Loucy (cell line): ENCODE measurements around the gene CSNK2B.

Source experiments
- H2AFZ ChIP-seq: fragments of 200-600 bp; sonication (generic); 2 replicates; pipeline ENCODE4 v1.6.0; 2016; ENCODE audit warnings: antibody characterized with exemption, mild to moderate bottlenecking, low read length, moderate library complexity
- H3F3A ChIP-seq: fragments of 200-600 bp; 2 replicates; pipeline ENCODE4 v1.6.0; 2016; ENCODE audit warnings: antibody characterized with exemption, low read depth, mild to moderate bottlenecking
- H3K27me3 ChIP-seq: fragments of 200-600 bp; sonication (generic); 2 replicates; pipeline ENCODE4 v1.6.1; 2014; ENCODE audit warnings: low read length, mild to moderate bottlenecking; ENCODE audit not compliant: insufficient read depth, poor library complexity, severe bottlenecking
- H3K36me3 ChIP-seq: fragments of 200-600 bp; sonication (generic); 2 replicates; pipeline ENCODE4 v1.6.1; 2016; ENCODE audit warnings: low read length; ENCODE audit not compliant: insufficient read depth
- H3K4me1 ChIP-seq: fragments of 200-600 bp; sonication (generic); 2 replicates; pipeline ENCODE4 v1.5.1; 2014; ENCODE audit warnings: low read length, mild to moderate bottlenecking; ENCODE audit not compliant: insufficient read depth, poor library complexity, severe bottlenecking
- H3K4me2 ChIP-seq: fragments of 200-600 bp; sonication (generic); 2 replicates; pipeline ENCODE4 v1.6.0; 2014; ENCODE audit warnings: antibody characterized with exemption, low read length, low read depth, mild to moderate bottlenecking; ENCODE audit not compliant: poor library complexity, severe bottlenecking
- H3K4me3 ChIP-seq: fragments of 200-600 bp; sonication (generic); 2 replicates; pipeline ENCODE4 v1.5.1; 2014; ENCODE audit warnings: low read length, mild to moderate bottlenecking, mixed read lengths; ENCODE audit not compliant: poor library complexity, severe bottlenecking
- H3K79me2 ChIP-seq: fragments of 200-600 bp; sonication (generic); 2 replicates; pipeline ENCODE4 v1.6.1; 2014; ENCODE audit warnings: low read length; ENCODE audit not compliant: insufficient read depth
- H3K9ac ChIP-seq: fragments of 200-600 bp; sonication (generic); 2 replicates; pipeline ENCODE4 v1.6.0; 2014; ENCODE audit warnings: mild to moderate bottlenecking, low read depth, low read length, moderate library complexity; ENCODE audit not compliant: poor library complexity, severe bottlenecking
- H3K9me2 ChIP-seq: fragments of 200-600 bp; sonication (generic); replicated peaks from 2 replicates; pipeline ENCODE4 v1.6.1; 2016; ENCODE audit warnings: low read depth, low read length, mixed read lengths
- H3K9me3 ChIP-seq: fragments of 200-600 bp; sonication (generic); 2 replicates; pipeline ENCODE4 v1.6.1; 2014; ENCODE audit warnings: mild to moderate bottlenecking, antibody characterized with exemption, low read length, low read depth; ENCODE audit not compliant: insufficient read depth
- H4K20me1 ChIP-seq: fragments of 200-600 bp; sonication (generic); 2 replicates; pipeline ENCODE4 v1.6.0; 2014; ENCODE audit warnings: antibody characterized with exemption, low read length, mild to moderate bottlenecking; ENCODE audit not compliant: insufficient read depth, poor library complexity, severe bottlenecking
- EZH2phosphoT487 ChIP-seq: fragments of 200-600 bp; IDR thresholded peaks from 2 replicates; pipeline ENCODE4 v1.6.1; 2018; ENCODE audit warnings: antibody characterized with exemption, mild to moderate bottlenecking, moderate library complexity, borderline replicate concordance
- TF ChIP-seq, protein P1 (sequence below): fragments of 200-600 bp; sonication (generic); conservative IDR thresholded peaks from 2 replicates; pipeline ENCODE4 v1.5.1; 2014; ENCODE audit warnings: mild to moderate bottlenecking, antibody characterized with exemption, low read length

CSNK2B gene

DNA sequence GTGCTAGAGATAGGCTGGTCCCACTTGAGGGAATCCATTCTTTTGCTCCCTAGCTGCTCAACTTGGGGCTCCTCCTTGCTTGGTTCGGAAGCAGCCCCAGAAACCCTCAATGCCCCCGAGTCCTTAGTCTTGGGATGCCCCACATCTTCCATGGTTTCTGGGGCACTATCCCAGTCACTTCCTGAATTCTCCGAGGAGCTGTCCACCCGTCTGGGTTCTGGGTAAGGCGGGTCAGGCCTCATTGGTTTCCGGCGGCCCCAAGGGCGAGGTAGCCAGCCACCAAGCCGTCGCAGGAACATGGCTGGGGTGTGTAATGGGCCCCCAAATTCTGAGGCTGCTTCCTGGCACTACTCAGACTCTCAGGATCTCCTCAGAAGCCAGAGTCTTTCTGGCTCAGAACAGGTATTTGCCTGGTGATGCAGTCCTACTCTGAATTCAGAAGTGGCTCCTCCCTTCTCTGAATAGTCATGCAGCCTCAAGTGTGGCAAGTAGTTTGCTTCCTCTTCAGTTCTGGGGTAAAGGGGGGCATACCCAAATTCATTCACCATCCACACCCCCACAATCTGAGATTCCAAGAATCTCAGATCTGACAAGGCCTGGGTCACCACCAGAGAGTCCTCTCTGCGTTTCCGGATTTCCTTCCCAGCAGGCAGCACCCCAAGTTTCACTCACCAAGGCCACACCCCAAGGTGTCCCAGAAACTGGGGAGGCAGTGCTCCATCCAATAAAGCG, 6.1 kb upstream of the CSNK2B start:
- TF ChIP-seq, protein P1, sequence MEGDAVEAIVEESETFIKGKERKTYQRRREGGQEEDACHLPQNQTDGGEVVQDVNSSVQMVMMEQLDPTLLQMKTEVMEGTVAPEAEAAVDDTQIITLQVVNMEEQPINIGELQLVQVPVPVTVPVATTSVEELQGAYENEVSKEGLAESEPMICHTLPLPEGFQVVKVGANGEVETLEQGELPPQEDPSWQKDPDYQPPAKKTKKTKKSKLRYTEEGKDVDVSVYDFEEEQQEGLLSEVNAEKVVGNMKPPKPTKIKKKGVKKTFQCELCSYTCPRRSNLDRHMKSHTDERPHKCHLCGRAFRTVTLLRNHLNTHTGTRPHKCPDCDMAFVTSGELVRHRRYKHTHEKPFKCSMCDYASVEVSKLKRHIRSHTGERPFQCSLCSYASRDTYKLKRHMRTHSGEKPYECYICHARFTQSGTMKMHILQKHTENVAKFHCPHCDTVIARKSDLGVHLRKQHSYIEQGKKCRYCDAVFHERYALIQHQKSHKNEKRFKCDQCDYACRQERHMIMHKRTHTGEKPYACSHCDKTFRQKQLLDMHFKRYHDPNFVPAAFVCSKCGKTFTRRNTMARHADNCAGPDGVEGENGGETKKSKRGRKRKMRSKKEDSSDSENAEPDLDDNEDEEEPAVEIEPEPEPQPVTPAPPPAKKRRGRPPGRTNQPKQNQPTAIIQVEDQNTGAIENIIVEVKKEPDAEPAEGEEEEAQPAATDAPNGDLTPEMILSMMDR = no peak
- TF ChIP-seq EZH2phosphoT487 = no peak
- no peak overlapping the region for H2AFZ ChIP-seq

DNA sequence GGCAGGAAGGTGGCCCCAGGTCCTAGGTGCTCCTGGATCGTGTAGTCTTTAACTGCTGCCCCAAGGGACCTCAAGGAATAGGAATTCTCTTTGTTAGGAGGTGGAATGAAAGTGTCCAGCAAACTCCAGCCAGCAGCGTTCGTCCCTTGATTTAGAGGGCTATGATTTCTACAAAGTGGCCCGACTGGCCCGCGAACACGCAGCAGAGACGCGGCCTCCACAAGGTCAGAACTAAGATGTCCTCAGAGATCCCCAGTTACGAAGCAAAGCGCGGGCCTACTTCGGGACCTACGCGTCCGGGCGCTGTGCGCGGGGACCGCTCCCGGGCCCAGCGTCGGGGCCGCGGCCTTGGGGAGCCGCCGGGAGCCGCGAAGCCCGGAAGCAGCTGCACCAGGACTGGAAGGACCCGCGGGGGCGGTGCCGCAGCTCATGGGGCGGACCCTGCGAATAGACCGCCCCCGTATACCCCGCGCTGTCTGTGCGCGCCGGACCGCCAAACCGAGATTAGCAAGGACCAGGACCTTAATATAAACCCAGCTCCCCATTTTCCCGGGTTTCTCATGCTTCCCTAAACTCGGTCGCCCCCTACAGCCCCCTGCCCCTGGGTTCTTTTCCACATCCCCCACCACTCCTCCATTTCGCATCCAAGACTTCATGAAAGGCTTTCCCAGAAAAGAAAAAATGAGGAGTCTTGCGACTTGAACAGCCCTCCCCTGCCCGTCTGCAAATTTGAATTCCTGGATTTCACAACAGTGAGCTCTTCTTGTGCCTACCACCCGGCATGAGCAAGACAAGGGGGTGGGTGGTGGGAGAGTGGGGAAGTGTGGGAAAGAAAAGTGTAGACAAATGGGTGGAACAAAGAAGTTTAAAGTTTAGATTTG, 5.3 kb upstream of the CSNK2B start, which contains the start of gene C6orf47:
Gene C6orf47, minus strand, starts transcription at position 398 of the 881 bp plus-strand sequence. CDS start 831 bp downstream, outside the sequence.
- peak within 1 kb of the TSS; percentile 92 for H3K4me3 ChIP-seq
- peaks cover 56% of the 10 kb centered on the region for H3K79me2 ChIP-seq
- H3K9me3 ChIP-seq = no peaks in the 10 kb centered on the region
- H3K4me1 ChIP-seq = peaks cover 51% of the 10 kb centered on the region
- peaks cover 10% of the 10 kb centered on the region for H4K20me1 ChIP-seq
- peak within 1 kb of the TSS; percentile 93 for H3K4me2 ChIP-seq
- H2AFZ ChIP-seq = peak within 1 kb of the TSS; percentile 50; the same call in 1 of the 2 replicates
- H3K9me2 ChIP-seq = no peaks in the 10 kb centered on the region
- no peaks in the 10 kb centered on the region for H3K36me3 ChIP-seq
- no peaks in the 10 kb centered on the region for H3K27me3 ChIP-seq
- H3F3A ChIP-seq = no peaks in the 10 kb centered on the region
- H3K9ac ChIP-seq = peak within 1 kb of the TSS; percentile 88
- TF ChIP-seq EZH2phosphoT487 = no peak
- TF ChIP-seq, protein P1 = no peak

More for the DNA sequence above, 6.1 kb upstream of the CSNK2B start:
- Histone ChIP-seq H3K36me3 (no peaks in the 10 kb centered on the region), H4K20me1 (peaks cover 10% of the 10 kb centered on the region), H3K27me3 (no peaks in the 10 kb centered on the region), H3K4me3 (peak overlapping the region; percentile 92), H3K9ac (peak overlapping the region; percentile 88), H3K79me2 (peaks cover 56% of the 10 kb centered on the region), H3F3A (no peaks in the 10 kb centered on the region), H3K4me2 (peak overlapping the region; percentile 93), H3K9me2 (no peaks in the 10 kb centered on the region), H3K9me3 (no peaks in the 10 kb centered on the region), H3K4me1 (peaks cover 51% of the 10 kb centered on the region)

DNA sequence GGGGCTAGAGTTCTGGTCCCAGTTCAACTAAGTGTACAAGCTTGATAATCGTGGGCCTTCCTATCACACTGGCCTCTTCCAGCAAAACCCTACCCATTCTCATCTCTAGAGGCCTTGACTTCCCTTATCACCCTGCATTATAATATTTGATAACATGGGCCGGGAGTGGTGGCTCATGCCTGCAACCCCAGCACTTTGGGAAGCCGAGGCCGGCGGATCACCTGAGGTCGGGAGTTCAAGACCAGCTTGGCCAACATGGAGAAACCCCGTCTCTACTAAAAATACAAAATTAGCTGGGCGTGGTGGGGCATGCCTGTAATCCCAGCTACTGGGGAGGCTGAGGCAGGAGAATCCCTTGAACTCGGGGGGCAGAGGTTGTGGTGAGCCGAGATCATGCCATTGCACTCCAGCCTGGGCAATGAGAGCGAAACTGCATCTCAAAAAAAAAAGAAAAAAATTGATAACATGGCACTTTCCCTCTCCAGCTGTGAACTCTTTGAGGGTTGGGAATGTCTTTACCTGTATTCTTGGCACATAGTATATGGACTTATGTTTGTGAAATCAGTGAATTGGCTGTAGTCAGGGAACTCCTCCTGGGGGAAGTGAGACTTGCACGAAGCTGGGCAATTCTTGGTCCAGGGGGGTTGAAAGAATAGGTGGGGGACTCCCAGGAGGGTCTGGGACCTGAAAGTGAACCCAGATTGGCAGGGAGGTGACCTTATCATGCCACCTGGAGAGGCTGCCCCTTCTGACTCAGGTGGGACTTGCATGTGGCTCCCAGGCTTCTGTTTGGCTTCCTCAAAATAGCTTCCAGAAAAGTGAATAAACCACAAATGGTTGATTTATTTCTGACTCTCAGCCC, 4.4 kb upstream of the CSNK2B start:
- Histone ChIP-seq H3K79me2 (peaks cover 61% of the 10 kb centered on the region), H4K20me1 (peaks cover 15% of the 10 kb centered on the region), H3K36me3 (no peaks in the 10 kb centered on the region), H3K4me3 (peak overlapping the region; percentile 92), H3K27me3 (no peaks in the 10 kb centered on the region), H2AFZ (no peak overlapping the region), H3F3A (no peaks in the 10 kb centered on the region), H3K4me1 (peaks cover 53% of the 10 kb centered on the region), H3K9me3 (no peaks in the 10 kb centered on the region), H3K9me2 (no peaks in the 10 kb centered on the region), H3K4me2 (peak overlapping the region; percentile 93), H3K9ac (peak overlapping the region; percentile 88)
- no peak for TF ChIP-seq EZH2phosphoT487
- TF ChIP-seq, protein P1 = no peak
